ENCODE results near the gene NHSL1. TPM values are rescaled to one million over a fixed set of nuclear protein-coding genes. Genes with fewer than 3 reads are reported as not detected.
A peak's percentile ranks its signal among the peaks of the same experiment; 100 is the strongest.

The NHSL1 gene
- total and polyA plus RNA-seq, 7 donors: 6.5 to 17.5 (median 8.6) TPM

DNA sequence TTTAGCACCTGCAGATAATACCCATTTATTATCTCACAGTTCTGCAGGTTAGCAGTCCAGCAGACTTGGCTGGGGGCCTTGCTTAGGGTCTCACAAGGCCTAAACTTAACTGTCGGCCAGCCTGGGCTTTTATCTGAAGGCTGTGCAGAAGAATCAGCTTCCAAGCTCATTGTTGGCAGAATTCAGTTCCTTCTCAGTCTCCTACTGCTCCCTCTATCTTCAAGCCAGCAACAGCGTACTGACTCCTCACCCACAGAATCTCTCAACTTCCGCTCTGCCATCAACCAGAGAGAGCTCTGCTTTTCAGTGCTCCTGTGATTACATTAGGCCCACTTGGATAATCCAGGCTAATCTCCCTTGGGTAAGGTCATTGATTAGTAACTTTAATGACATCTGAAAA is 30.2 kb upstream of the NHSL1 start:
- H3K27ac ChIP-seq: no peak overlapping the region
- H3K4me1 ChIP-seq: peaks cover 0 to 21% (median 14%) of the 10 kb centered on the region in 4 donors
- TF ChIP-seq POLR2A (IDR thresholded peaks at IDR 0.05): no peak
- TF ChIP-seq, protein P1, sequence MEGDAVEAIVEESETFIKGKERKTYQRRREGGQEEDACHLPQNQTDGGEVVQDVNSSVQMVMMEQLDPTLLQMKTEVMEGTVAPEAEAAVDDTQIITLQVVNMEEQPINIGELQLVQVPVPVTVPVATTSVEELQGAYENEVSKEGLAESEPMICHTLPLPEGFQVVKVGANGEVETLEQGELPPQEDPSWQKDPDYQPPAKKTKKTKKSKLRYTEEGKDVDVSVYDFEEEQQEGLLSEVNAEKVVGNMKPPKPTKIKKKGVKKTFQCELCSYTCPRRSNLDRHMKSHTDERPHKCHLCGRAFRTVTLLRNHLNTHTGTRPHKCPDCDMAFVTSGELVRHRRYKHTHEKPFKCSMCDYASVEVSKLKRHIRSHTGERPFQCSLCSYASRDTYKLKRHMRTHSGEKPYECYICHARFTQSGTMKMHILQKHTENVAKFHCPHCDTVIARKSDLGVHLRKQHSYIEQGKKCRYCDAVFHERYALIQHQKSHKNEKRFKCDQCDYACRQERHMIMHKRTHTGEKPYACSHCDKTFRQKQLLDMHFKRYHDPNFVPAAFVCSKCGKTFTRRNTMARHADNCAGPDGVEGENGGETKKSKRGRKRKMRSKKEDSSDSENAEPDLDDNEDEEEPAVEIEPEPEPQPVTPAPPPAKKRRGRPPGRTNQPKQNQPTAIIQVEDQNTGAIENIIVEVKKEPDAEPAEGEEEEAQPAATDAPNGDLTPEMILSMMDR (IDR thresholded peaks at IDR 0.05): no peak
- no peak for TF ChIP-seq POLR2AphosphoS5 (IDR thresholded peaks at IDR 0.05)
- no peak for TF ChIP-seq EP300 (IDR thresholded peaks at IDR 0.05)
- no peaks in the 10 kb centered on the region for H3K36me3 ChIP-seq
- 93 to 98% methylated on average over 3 of the region's 3 CpGs for WGBS, 2 donors
- intact Hi-C loops (cut with DNase I): no loop called here
- no peaks in the 10 kb centered on the region for H3K27me3 ChIP-seq
- no peak for DNase-seq
- H3K9me3 ChIP-seq: no peaks in the 10 kb centered on the region
- no peak overlapping the region for H3K4me3 ChIP-seq

DNA sequence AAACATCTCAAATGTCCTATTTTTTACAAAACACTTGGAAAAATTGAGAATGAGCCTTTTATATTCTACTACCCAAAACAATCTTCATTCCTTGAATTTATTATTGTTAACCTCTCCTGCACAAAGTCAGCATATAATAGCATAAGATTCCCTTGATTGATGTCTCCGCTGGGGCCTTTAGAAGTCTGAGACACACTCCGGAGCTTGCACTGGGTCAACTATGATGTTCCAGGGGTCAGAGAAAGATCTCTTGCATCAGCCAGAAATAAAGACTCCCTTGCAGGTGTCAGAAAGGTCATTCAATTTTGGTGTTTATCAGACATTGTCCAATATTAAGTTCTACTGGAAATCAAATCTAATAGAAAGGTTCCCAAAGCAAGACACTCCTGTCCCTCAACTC is 29.7 kb upstream of the NHSL1 start:
- no peak overlapping the region for H3K27ac ChIP-seq
- no peaks in the 10 kb centered on the region for H3K27me3 ChIP-seq
- intact Hi-C loops (cut with DNase I): no loop called here
- no peak for DNase-seq
- WGBS, 2 donors: 92 to 93% methylated on average over 2 of the region's 2 CpGs
- H3K4me3 ChIP-seq: no peak overlapping the region
- peaks cover 0 to 26% (median 17%) of the 10 kb centered on the region in 4 donors for H3K4me1 ChIP-seq
- no peaks in the 10 kb centered on the region for H3K36me3 ChIP-seq
- H3K9me3 ChIP-seq: no peaks in the 10 kb centered on the region
- TF ChIP-seq, protein P1 (IDR thresholded peaks at IDR 0.05): no peak
- TF ChIP-seq POLR2AphosphoS5 (IDR thresholded peaks at IDR 0.05): no peak
- TF ChIP-seq POLR2A (IDR thresholded peaks at IDR 0.05): no peak
- TF ChIP-seq EP300 (IDR thresholded peaks at IDR 0.05): no peak

DNA sequence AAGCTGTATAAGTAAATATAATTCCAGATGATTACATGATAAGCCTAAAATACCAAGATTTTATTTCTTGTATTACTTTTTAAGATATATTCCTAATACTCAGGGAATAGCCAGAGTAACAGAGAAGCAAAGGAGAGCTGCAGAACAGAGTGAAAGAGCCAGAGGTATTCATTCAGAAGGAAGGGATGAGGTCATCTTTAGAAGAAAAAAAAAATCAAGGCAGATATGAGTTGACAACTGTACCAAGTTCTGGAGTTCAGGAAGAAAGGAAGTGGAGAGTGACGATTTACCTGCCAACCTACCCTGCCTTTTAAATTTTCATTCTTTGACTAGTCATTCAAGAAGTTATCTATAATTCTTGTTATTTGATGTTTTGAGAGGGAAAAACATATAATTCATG is 28.8 kb upstream of the NHSL1 start:
- Histone ChIP-seq H3K4me3 (no peak overlapping the region), H3K27me3 (no peaks in the 10 kb centered on the region), H3K9me3 (no peaks in the 10 kb centered on the region), H3K36me3 (no peaks in the 10 kb centered on the region), H3K27ac (peak overlapping the region in 2 of 4 donors; percentile 38 to 59), H3K4me1 (peaks cover 0 to 30% (median 20%) of the 10 kb centered on the region in 4 donors)
- no peak for TF ChIP-seq POLR2A (IDR thresholded peaks at IDR 0.05)
- TF ChIP-seq POLR2AphosphoS5 (IDR thresholded peaks at IDR 0.05): no peak
- TF ChIP-seq, protein P1 (IDR thresholded peaks at IDR 0.05): no peak
- no peak for TF ChIP-seq EP300 (IDR thresholded peaks at IDR 0.05)
- no peak for DNase-seq
- WGBS, 2 donors: 19 to 58% methylated on average over 1 of the region's 1 CpG
- intact Hi-C loops (cut with DNase I): no loop called here

DNA sequence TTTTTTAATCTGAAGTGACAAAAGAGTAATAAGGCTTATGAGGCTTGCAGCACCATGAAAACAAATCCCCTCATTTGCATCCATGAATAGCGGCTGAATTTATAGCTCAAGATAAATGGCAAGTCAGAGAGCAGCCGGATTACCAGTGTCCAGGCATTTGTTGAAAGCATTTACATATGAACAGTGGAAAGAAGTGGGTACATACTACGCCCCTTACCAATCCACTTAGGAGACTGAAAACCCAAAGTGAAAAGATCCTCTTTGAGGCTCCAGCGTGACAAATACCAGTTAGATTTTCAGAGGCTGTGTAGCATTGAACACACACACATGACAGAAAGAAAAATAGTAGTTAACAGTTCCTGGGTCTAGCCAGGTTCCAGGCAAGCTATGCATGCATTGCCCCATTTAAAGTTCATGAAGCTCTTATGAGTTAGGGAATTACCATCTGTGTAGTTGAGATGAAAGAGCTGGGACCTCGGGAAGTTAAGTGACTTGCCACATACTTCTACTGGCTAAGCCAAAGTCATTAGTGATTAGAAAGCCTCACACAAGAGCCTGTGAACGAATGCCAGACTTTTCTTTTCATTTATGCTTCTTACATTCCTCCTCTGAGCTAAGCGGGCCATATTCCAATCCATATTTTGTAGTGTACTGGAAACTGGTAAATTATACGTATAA is 28.3 kb upstream of the NHSL1 start:
- Histone ChIP-seq H3K4me1 (peaks cover 0 to 33% (median 23%) of the 10 kb centered on the region in 4 donors), H3K27ac (peak overlapping the region in 2 of 4 donors; percentile 38 to 59), H3K36me3 (no peaks in the 10 kb centered on the region), H3K4me3 (no peak overlapping the region), H3K9me3 (no peaks in the 10 kb centered on the region), H3K27me3 (no peaks in the 10 kb centered on the region)
- DNase-seq: no peak
- 68 to 77% methylated on average over 8 of the region's 8 CpGs for WGBS, 2 donors
- TF ChIP-seq EP300 (IDR thresholded peaks at IDR 0.05) (no peak), POLR2A (IDR thresholded peaks at IDR 0.05) (no peak), POLR2AphosphoS5 (IDR thresholded peaks at IDR 0.05) (no peak)
- TF ChIP-seq, protein P1 (IDR thresholded peaks at IDR 0.05): no peak
- intact Hi-C loops (cut with DNase I): no loop called here

Data from sigmoid colon (tissue), 7 donors.